Measurements from ENCODE around the gene HOXD3.

GRCh38 chr2:176122052-176122682 is 34.9 kb upstream of the HOXD3 start:
- TF ChIP-seq EZH2phosphoT487 (IDR thresholded peaks at IDR 0.05; ENCODE audit: borderline replicate concordance, low read length) (no peak), CTCF (IDR thresholded peaks at IDR 0.05; ENCODE audit: low read depth, low read length, poor library complexity, severe bottlenecking) (no peak)

All from DOHH2 (cell line).